Hematopoietic multipotent progenitor cell treated with erythropoietin and hydrocortisone succinate and interleukin-3 and kit ligand, for 6 days (in vitro differentiated cells): ENCODE data around the gene FIBIN.
"Not testable (repeated sequence)": the region's sequence is repeated elsewhere in the genome, so short reads cannot be mapped to it uniquely, and the experiment has no call there.

Experiments
- DNase-seq: peaks from one replicate; pipeline ENCODE4 v3.0.0-alpha.2; 2015

FIBIN gene

DNA sequence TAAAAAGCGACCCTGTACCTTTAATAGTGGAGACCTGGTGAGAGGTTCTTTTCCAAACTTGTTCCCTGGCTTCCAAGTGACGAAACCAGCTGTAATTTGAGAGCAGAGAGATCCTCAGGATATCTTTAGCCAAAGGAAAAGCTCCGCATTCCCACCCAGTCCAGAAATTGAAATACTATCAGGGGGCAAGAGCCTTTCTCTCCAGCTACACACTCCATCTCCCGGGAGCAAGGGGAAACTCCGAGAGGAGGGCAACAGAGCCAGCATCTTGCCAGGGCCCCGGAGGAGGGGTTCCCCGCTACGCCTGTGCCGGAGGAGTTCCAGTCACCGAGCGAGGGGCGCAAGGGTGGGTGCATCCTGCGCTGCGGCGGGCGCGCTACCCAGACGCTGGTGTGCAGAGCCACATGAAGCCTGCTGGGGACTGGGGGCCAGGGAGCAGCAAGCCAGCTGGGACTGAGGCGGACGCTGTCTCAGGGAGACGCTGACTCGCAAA lies at the start of gene FIBIN:
FIBIN (plus strand) TSS at position 148 of the 493 bp plus-strand sequence. CDS start 415 bp downstream, outside the sequence.
- no peak for DNase-seq

DNA sequence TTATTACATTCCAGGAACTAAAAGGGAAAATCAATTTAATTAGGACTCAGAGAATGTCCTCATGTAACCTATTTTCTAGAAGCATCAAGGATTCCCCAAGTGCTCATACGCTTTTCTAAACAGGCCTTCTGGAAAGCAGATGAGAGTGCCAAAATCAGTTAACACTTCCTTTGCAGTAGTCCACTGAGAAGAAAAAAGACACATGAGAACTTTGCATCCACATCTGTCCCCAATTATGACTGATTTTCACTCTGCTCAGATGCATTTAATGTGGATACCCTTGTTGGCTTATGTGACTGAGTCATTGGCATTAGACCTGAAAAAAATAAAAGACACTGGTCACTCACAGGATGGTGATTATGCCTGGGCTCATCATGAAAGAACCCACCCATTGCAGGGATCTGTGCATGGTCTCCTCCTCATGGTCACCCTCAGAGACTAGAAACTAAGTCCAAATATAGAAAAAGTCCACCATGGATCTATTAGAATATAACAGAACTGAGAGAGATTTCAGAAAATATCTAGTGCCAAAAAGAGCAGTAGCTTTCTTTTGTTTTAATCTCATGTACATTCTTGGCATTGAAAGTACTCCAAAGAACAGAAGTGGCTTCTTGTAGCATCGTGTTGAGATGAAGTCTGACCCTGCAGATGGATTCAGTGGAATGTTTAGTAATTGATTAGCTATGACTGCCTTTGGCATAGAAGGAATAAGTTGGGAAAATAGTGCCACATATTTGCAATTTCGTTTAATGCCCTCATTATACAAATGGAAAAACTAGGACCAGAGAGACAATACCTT lies 48.8 kb upstream of the FIBIN start:
- no peak for DNase-seq

DNA sequence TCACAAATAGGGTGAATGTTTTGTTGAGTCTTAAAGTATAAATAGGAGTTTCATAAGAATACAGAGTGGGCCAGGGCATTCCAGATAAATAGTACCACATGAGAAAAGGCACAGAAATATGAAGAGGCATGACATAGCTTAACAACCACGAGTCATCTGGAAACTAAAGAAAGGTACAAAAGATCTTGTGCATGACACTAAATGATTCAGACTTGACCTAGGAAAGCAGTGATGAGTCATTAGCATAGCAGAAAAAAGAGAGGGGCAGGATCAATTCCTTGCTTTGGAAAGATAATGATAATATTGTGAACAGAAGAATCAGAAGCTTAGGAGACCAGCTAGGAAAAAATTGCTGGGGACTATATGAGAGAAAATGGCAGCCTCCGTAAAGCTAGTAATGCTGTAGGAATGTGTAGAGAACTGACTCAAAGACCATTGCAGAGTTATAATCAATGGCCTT lies 47.6 kb upstream of the FIBIN start:
- DNase-seq: no peak

DNA sequence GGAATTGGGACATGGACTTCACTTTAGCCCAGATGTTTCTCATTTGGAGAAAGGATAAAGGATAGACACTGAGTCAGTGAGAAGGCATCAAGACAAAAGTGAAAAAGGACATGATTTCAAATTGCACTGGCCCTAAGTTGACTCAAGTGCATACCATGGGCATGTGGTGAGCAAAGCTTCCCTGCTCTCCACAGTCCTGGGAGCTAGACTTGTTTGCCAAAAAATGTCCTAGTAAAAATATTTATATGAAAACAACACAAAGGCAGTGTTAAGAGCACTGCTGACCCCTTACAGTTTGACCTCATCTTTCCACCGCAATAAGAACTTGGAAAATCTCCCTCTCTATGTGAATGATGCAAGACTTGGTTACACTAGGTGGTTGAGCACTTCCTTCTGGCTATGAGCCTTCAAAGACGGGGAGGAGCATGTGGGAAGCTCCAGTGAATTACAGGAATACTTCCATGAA lies 46.5 kb upstream of the FIBIN start:
- no peak for DNase-seq

DNA sequence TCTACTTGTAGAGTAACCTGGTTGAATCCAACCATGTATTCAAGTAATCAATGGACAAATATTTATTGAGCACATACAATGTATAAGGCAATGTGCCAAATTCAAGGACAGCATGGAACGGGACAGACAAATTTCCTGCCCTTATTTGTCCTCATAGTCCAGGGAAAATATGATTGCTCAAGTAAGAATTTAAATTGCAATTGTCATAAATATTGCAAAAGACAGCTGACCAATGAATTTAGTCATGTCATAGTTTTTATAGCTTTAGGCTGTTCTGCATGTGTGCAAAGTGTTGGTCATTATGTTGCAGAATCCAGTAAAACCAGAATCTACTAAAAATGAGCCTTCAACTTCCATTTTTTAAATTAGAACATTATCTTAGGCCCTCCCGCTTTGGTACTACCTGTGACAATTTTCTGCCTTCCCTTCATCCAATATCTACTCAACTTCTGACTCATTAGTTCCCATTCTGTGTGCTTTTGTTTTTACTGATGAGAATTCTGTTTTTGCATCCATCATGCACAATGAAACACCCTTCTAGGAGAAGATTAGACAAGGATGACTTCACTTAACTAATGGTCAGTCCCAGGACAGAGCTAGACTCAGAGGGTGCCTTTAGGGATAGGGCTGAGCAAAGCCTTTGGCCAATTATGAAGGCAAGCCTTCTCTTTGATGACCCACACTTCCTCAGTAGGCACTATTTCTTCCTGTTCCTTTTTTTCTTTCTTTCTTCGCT lies 45.8 kb upstream of the FIBIN start:
- no peak for DNase-seq

DNA sequence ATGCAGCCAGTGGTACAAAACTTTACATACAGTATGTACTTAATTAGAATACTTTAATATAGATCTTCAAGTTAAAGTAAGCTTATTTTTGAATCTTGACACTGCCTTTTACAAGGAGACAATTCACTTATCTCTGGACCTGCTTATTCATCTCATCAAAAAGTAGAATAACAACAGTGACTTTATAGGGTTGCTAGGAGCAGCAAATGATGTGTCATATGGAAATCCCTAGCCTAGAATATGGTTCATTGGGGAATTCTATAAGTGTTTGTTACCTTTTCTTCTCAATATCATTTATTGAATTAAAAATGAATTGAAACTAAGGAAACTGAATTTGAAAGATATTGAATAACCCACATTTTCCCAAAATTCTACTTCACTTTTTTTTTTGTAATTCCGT lies 45.0 kb upstream of the FIBIN start:
- no peak for DNase-seq

DNA sequence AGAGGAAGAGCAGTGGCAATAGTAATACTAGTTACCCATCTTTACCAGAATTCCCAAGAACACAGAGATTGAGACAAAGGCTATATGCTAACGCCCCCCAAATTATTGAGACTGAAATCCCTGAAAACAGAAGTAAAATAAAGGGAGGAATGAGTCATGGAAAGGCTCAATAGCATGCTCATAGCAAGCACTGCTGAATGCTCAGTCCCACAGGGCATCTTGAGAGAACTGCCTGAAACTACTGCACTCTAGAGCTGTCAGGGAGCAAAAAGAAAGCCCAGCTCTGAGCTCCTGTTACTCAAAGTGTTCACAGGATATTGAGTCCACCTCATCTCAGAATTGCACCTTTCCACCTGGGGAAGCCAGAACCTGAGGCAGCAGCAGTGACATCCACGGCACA lies 44.1 kb upstream of the FIBIN start:
- no peak for DNase-seq

DNA sequence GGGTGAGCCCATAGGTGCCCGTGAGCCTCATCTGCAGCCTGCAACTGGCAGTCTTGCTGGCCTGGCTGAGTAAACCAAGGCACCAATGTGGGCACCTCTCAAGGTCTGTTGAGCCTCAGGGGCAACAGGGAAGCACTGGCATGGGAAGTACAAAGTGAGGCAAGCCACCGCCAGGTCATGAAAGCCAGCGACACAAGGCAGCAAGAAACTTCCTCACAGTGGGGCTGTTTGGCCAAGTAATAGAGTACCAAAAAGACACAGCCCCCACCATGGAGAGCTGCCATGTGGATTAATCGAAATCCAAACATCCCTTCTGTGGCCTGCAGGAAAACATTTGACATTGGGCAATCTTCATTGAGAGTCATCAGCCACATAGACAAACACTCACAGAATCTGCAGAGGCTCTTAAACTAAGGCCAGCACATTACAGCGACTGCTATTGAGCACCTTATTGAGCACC lies 43.6 kb upstream of the FIBIN start:
- DNase-seq: no peak

DNA sequence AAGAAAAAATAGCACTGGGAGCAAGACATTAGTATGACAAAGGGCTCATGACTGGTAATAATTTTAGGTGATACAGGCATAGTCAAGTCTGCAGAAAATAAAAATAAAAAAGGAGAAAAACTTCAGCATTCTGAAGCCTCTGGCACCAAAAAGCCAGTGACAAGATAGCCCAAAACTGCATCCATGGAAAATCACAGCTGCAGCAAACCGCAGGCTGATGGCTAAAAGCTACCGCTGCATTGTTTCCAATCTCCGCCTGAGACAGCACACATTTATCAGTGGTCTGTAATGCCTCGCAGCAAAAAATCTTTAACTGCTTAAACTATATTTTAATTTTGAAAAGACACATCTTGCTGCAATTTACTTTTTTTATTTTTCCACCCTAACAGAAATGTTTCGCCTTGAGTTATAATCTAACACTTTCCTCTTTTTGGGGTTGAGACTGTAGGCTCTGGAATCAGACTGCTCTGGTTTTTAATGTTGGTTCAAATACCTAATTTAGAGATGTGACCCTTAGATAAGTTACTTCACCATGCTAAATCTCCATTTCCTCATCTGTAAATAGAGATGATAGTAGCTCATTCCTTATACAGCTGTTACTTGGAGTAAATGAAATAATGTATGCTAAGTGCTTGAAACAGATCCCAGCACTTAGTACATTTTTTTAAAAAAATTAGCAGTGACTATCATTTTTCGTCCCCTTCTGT lies 42.0 kb upstream of the FIBIN start:
- no peak for DNase-seq

DNA sequence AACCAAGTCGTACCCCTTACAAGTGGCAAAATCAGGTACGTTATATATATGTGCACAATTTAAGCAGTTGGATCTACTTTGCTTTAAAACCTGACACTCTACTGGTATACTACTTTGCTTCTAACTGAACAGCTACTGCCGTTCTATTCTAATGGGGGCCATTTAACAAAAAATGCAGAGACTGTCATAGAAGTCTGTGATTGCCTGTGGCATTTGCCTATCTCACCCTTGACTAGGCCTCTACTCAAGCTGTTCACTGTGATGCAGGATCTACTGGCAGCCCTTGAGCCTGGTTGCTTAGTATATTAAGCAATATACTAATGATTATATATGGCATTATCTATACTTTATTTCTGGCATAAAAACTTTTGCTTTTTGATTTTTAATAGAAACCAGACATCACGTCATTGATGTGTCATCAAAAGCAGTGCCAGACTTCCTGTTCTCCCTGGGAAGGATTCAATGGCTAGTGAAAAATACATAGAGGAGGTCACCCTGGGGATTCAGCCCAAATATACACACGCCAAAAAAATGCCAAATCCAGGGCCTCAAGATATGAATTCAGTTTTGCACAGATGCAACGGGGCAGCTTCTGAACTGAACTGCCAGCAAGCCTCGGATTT lies 40.0 kb upstream of the FIBIN start:
- DNase-seq: no peak

DNA sequence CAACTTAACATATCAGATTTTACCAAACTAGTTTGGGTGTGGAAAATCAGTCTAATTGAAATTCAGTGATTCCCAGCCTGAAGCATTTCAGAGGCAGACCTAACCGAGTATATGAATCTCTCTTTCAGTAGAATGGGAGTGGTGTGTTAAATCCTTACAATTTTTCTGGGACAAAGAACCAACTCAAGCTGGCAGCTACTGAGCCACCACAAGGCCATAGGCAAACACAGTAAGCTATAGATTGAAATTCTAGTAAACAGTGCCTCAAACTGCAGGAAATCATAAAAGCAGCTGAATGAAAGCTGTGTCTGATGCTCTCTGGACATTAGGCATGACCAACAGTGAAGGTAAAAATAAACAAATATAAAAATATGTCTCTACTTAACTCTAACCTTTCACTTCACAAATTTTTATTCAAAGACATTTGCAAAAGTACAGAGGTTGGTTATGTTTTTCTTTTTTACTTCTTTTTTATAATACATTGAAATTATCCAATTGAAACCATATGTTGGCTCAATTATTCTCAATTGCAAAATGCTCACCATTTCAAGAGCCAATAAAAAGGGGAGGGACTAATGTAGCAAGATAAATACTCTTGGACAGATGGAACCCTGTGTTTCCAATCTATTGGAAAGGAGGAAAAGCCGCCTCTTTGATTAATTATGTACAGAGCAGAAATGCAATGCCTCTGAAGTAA lies 35.8 kb upstream of the FIBIN start:
- DNase-seq: no peak

DNA sequence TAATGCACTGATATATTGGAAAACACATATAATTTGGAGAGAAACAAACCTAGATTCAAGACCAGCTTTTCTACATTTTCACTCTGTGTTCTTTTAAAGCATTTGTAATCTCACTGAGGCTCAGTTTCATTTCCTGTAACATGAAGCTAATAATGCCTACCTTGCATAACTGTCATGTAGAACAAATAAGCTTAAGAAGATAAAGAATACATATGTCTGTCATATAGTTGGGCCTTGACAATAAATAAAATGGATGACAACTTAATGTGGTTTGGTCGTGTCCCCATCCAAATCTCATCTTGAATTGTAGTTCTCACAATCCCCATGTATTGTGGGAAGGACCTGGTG lies 35.2 kb upstream of the FIBIN start:
- no peak for DNase-seq

DNA sequence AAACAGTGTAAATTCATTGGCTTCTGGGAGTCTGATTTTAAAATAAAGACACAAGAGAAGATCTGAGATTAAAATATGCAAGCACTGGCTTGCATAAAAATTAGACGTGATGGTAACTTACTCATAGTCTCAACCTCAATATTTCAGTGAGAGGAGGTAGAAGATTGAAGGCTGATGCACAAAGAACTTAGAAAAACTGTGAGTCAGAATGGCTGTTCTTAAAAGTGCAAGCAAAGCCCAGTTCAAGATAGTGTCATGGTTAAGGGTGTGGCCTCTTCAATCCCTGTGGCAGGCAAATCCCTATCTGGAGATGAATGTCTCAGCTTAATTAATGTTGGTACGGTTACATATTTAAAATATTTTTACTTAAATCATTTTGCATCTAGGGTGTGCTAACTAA lies 33.6 kb upstream of the FIBIN start:
- no peak for DNase-seq

DNA sequence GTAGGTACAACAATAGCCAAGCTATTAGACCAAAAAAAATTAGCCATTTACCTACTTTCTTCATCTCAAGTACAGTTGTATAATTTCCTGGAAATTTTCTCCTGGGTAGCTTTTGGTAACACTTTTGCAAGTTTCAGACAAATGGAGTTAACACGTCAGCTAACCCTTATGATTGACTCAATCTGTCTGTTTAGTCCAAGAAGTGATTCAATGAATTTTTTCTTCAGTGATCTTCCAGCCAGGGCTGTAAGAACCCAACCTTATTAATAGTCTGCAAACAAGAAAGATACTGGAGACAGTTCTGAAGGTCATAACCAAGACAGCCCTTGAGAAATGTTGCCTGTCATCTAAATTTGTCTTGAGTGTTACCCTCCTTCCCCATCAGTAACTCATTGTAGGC lies 30.1 kb upstream of the FIBIN start:
- DNase-seq: no peak

DNA sequence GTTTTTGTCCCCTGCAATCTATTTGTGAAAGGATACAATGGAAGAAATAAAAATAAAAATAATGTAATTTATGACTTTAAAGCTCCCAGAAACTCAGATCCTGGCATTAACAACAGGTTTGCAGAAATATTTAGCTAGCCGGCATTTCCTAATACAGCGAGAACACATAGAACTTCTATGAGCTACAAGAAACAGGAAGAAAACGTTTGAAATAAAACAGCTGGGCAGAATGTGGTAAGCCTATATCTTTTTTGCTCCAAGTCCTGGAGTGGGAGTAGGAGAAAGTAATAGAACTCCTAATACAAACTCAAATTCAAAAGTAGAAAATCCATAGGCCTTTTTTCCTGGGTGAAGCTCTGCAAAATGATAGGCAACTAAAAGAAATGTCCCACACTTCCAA lies 29.6 kb upstream of the FIBIN start:
- DNase-seq: no peak

DNA sequence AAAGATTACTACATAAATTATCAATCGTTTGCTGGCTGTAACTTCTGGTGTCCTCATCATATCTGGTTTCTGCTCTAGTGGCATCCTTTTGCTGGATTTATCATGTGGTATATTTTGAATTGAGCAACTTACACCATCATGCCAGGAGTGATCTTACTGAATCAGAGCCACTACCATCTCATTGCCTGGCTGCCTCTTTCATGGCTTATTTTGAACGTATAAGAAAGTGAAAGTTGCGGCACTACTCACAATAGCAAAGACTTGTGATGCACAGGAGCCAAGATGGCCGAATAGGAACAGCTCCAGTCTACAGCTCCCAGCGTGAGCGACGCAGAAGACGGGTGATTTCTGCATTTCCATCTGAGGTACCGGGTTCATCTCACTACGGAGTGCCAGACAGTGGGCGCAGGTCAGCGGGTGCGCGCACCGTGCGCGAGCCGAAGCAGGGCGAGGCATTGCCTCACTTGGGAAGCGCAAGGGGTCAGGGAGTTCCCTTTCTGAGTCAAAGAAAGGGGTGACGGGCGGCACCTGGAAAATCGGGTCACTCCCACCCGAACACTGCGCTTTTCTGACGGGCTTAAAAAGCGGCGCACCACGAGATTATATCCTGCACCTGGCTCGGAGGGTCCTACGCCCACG lies 28.9 kb upstream of the FIBIN start:
- DNase-seq: not testable (repeated sequence)

DNA sequence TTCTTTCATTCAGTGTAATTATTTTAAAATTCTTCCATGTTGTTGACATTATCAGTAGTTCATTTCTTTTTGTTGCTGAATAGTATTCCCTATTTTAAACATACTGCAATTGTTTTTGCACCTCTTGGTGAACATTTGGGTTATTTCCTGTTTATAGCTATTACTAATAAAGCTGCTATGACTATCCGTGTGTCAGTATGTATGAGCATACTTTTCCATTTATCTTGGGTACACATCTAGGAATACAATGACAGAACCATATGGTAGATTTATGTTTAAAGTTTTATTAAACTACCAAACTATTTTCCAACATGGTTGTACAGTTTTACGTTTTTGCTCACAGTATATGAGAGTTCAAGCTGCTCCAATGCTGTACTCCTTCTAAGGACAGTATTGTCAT lies 22.0 kb upstream of the FIBIN start:
- no peak for DNase-seq

DNA sequence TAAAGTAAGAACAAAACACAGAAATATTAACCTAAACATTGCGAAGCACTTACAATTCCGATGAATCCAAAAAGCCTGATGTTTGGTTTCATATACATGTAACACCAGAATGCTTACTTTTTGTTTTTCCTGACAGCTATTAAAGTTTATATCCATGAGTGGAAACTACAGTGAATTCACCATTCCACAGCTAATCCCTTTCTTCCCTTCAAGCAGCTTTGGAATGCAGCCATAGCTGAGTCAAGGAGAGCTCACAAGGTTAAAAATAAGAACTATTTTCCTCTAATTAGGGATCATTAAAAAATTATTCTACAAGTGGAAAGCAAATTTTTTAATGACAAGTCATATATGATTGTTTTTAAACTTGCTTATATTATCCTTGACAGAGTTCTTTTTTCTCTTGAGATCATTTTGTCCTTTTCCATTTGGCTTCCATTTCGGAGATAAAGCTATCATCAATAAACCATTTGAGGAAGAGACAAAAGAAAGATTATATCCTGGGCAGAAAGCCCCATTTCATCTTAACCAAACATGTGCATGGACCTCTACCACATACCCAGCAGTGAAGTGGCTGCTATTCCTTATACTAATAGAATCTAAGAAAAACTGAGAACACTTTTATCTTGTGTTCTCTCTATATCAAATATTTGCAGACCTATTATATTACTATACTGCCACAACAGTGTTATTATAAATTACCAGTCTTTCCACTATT lies 19.7 kb upstream of the FIBIN start:
- DNase-seq: no peak

DNA sequence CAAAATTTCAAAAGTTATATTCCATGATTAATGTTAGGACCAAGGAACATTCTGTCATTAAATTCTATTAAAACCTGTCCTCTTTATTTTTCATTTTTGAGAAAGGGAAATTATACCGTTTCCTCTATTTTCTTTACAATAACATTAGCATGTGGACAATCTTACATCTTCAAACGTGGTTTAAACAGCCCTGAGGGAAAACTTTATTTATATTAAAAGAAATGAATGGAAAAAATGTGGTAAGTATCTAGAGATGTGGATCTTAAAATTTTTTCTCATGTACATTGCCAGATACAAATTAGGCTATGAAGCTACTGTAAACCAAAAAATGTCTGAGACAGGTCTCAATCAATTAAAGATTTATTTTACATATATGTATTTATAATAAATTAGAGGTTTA lies 18.9 kb upstream of the FIBIN start:
- no peak for DNase-seq

DNA sequence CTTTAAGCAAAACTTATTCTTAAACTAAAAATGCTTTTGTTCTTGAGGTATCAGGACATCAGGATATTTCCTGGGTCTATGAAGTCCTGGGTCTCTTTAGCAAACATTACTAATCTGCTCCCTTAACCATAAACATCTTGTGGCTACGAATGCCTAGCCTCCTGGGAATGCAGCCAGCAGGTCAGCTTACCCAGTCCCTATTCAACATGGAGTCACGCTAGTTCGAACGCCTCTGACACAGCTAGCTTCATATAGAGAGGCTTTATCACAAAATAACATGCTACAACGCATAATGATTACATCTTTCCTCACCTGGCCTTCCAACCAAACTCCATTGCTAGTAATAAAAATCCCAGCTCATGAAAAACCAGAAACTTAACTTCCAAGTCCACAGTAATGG lies 17.5 kb upstream of the FIBIN start:
- DNase-seq: no peak

DNA sequence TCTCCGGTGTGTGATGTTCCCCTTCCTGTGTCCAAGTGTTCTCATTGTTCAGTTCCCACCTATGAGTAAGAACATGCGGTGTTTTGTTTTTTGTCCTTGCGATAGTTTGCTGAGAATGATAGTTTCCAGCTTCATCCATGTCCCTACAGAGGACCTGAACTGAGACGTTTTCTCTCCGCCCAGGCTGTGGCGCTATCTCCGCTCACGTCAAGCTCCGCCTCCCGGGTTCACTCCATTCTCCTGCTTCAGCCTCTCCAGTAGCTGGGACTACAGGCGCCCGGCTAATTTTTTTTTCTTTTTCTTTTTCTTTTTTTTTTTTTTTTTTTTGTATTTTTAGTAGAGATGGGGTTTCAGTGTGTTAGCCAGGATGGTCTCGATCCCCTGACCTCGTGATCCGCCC lies 16.7 kb upstream of the FIBIN start:
- not testable (repeated sequence) for DNase-seq
